ENCODE results near the gene OPN5. TPM values are rescaled to one million over a fixed set of nuclear protein-coding genes. Genes with fewer than 3 reads are reported as not detected.

OPN5 gene
- total RNA-seq, 2 experiments from 2014 or later: not detected

- POLR2A ChIA-PET: no interaction called here
- ATAC-seq (no peak), DNase-seq (no peak)
- H3K9me3 Mint-ChIP-seq: peaks cover 2% of the 10 kb centered on the region
- H3K36me3 Mint-ChIP-seq (ENCODE audit: low read depth): no peaks in the 10 kb centered on the region
- H3K4me3 Mint-ChIP-seq: no peak overlapping the region
- H3K27me3 Mint-ChIP-seq: peaks cover 8% of the 10 kb centered on the region
- TF ChIP-seq CTCF (IDR thresholded peaks at IDR 0.05): no peak
- peaks cover 6% of the 10 kb centered on the region for H3K4me1 Mint-ChIP-seq (ENCODE audit: low read depth)
- intact Hi-C loops (cut with micrococcal nuclease): no loop called here
- CTCF ChIA-PET: no interaction called here
- H3K27ac Mint-ChIP-seq: no peak overlapping the region
Observed at GRCh38 chr6:47752801-47753200, 29.0 kb upstream of the OPN5 start.

GRCh38 chr6:47759364-47759763, 22.5 kb upstream of the OPN5 start:
- Mint-ChIP-seq H3K36me3 (ENCODE audit: low read depth) (no peaks in the 10 kb centered on the region), H3K4me1 (ENCODE audit: low read depth) (peaks cover 2% of the 10 kb centered on the region), H3K9me3 (peaks cover 2% of the 10 kb centered on the region), H3K4me3 (no peak overlapping the region), H3K27me3 (peaks cover 16% of the 10 kb centered on the region), H3K27ac (no peak overlapping the region)
- intact Hi-C loops (cut with micrococcal nuclease): no loop called here
- POLR2A ChIA-PET: interaction anchor here (0.6 kb wide), 1 partner anchor 38 kb away, joined by 3 read pairs; no protein-coding TSS in a partner anchor
- DNase-seq: no peak
- no peak for ATAC-seq
- CTCF ChIA-PET: interaction anchor here (1.4 to 2.7 kb wide), 2 partner anchors 21 to 29 kb away, joined by 4 to 12 read pairs; no protein-coding TSS in a partner anchor
- no peak for TF ChIP-seq CTCF (IDR thresholded peaks at IDR 0.05)

DNA sequence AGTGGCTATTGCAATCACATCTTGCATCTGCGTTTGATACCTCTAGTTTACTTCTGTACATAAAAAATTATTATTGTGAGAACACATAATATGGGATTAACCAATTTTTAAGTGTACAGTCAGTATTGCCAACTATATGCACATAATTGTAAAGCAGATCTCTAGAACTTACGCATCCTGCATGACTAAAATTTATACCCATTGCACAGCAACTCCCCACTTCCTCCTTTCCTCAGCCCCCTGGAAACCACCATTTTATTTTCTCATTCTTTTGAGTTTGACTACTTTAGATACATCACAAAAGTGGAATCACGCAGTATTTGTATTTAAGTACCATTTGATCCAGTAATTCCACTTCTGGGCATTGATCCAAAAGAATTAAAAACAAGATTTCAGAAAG, 19.3 kb upstream of the OPN5 start:
- Mint-ChIP-seq H3K9me3 (peaks cover 2% of the 10 kb centered on the region), H3K36me3 (ENCODE audit: low read depth) (no peaks in the 10 kb centered on the region), H3K4me1 (ENCODE audit: low read depth) (peaks cover 2% of the 10 kb centered on the region), H3K27ac (no peak overlapping the region), H3K27me3 (peaks cover 17% of the 10 kb centered on the region), H3K4me3 (no peak overlapping the region)
- CTCF ChIA-PET: no interaction called here
- intact Hi-C loops (cut with micrococcal nuclease): no loop called here
- no peak for TF ChIP-seq CTCF (IDR thresholded peaks at IDR 0.05)
- no peak for DNase-seq
- POLR2A ChIA-PET: no interaction called here
- no peak for ATAC-seq

DNA sequence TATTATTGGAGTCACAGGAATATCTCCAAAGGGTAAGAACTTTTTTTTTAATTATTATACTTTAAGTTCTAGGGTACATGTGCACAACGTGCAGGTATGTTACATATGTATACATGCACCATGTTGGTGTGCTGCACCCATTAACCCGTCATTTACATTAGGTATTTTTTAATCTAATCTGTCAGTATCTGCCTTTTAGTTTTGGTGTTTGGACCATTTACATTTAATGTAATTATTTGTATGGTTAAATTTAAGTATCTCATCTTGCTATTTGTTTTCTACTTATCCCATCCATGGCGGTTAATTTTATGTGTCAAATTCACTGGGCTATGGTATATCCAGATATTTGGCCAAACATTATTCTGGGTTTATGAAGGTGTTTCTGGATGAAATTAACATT, 15.4 kb upstream of the OPN5 start:
- no peak for TF ChIP-seq CTCF (IDR thresholded peaks at IDR 0.05)
- CTCF ChIA-PET: interaction anchor here (0.9 kb wide), 1 partner anchor 14 kb away, joined by 3 read pairs; no protein-coding TSS in a partner anchor

DNA sequence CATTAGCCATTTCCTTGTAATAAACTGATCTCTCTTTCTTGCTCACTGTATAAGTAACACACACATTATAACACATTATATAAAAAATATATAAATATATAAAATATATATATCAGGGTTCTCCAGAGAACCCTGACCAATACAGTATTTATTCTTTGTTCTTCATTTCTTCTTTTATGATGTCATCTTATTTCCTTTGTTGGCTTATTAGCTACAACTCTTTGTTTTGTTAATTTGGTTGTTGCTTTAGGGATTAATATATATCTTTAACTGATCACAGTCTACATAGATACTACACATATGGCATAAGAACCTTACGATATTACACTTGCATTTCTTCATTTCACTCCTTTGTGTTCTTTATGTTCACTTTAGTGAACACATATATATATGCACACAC, 14.7 kb upstream of the OPN5 start:
- peaks cover 2% of the 10 kb centered on the region for H3K9me3 Mint-ChIP-seq
- H3K27ac Mint-ChIP-seq: no peak overlapping the region
- H3K27me3 Mint-ChIP-seq: peaks cover 13% of the 10 kb centered on the region
- H3K36me3 Mint-ChIP-seq (ENCODE audit: low read depth): no peaks in the 10 kb centered on the region
- ChIA-PET POLR2A (no interaction called here), CTCF (no interaction called here)
- TF ChIP-seq CTCF (IDR thresholded peaks at IDR 0.05): no peak
- intact Hi-C loops (cut with micrococcal nuclease): no loop called here
- no peak for DNase-seq
- H3K4me1 Mint-ChIP-seq (ENCODE audit: low read depth): no peaks in the 10 kb centered on the region
- ATAC-seq: no peak
- no peak overlapping the region for H3K4me3 Mint-ChIP-seq

More for the DNA sequence above, 15.4 kb upstream of the OPN5 start:
- no peak overlapping the region for H3K27ac Mint-ChIP-seq
- H3K4me1 Mint-ChIP-seq (ENCODE audit: low read depth): no peaks in the 10 kb centered on the region
- ATAC-seq: no peak
- POLR2A ChIA-PET: no interaction called here
- H3K36me3 Mint-ChIP-seq (ENCODE audit: low read depth): no peaks in the 10 kb centered on the region
- peaks cover 2% of the 10 kb centered on the region for H3K9me3 Mint-ChIP-seq
- H3K4me3 Mint-ChIP-seq: no peak overlapping the region
- intact Hi-C loops (cut with micrococcal nuclease): no loop called here
- H3K27me3 Mint-ChIP-seq: peaks cover 13% of the 10 kb centered on the region
- DNase-seq: no peak
